Measurements from ENCODE around the gene CAPN6. TPM values are rescaled to one million over a fixed set of nuclear protein-coding genes. Genes with fewer than 3 reads are reported as not detected.

The CAPN6 gene
- total RNA-seq, 3 donors from 2014 or later = 5.6 to 5.9 TPM; not detected in 1

DNA sequence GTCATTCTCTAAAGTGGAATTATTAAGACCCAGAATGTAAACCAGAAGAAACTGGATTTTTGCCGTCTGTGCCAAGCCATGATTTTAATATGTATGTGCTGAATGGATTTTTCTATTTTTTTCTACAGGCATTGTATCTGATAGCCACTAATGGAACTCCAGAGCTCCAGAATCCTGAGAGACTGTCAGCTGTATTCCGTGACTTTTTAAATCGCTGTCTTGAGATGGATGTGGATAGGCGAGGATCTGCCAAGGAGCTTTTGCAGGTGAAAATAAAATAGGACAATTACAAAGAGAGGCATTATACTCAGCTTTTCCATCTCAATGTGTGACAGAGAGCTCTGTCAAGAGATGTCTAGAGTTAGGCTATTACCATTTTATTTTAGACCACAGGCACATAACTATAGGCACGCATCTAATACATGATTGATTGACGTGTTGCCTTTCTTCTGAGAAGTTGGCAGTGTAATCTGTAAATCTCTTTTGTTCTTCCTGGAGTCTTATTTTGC, 53.9 kb downstream of the CAPN6 start:
- H3K27me3 ChIP-seq = peaks cover 0 to 37% of the 10 kb centered on the region in 2 donors
- TF ChIP-seq, protein P1, sequence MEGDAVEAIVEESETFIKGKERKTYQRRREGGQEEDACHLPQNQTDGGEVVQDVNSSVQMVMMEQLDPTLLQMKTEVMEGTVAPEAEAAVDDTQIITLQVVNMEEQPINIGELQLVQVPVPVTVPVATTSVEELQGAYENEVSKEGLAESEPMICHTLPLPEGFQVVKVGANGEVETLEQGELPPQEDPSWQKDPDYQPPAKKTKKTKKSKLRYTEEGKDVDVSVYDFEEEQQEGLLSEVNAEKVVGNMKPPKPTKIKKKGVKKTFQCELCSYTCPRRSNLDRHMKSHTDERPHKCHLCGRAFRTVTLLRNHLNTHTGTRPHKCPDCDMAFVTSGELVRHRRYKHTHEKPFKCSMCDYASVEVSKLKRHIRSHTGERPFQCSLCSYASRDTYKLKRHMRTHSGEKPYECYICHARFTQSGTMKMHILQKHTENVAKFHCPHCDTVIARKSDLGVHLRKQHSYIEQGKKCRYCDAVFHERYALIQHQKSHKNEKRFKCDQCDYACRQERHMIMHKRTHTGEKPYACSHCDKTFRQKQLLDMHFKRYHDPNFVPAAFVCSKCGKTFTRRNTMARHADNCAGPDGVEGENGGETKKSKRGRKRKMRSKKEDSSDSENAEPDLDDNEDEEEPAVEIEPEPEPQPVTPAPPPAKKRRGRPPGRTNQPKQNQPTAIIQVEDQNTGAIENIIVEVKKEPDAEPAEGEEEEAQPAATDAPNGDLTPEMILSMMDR (IDR thresholded peaks at IDR 0.05) = no peak
- TF ChIP-seq POLR2A (IDR thresholded peaks at IDR 0.05) (no peak), POLR2AphosphoS5 (IDR thresholded peaks at IDR 0.05) (no peak)
- no peaks in the 10 kb centered on the region for H3K4me1 ChIP-seq
- no peaks in the 10 kb centered on the region for H3K36me3 ChIP-seq
- no peak overlapping the region for H3K4me3 ChIP-seq
- intact Hi-C loops (cut with DNase I; ENCODE audit: low total_unique reads) = no loop called here
- DNase-seq (ENCODE audit: low spot score in 2 of 2) = no peak
- H3K27ac ChIP-seq = no peak overlapping the region
- no peaks in the 10 kb centered on the region for H3K9me3 ChIP-seq

DNA sequence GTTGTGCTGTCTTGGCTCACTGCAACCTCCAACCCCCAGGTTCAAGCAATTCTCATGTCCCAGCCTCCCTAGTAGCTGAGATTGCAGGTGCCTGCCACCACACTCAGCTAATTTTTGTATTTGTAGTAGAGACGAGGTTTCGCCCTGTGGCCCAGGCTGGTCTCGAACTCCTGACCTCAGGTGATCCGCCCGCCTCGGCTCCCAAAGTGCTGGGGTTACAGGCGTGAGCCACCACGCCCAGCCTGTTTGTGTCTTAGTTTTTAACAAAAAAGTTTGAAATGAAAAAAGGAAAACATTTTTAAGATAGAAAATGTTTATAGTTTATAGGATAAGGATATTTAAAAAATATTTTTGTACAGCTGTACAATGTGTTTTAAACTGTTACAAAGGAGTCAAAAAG, 62.4 kb downstream of the CAPN6 start:
- no peak for TF ChIP-seq POLR2AphosphoS5 (IDR thresholded peaks at IDR 0.05)
- TF ChIP-seq, protein P1 (IDR thresholded peaks at IDR 0.05) = no peak
- no peak for TF ChIP-seq POLR2A (IDR thresholded peaks at IDR 0.05)
- Histone ChIP-seq H3K4me3 (no peak overlapping the region), H3K36me3 (no peaks in the 10 kb centered on the region), H3K9me3 (no peaks in the 10 kb centered on the region), H3K27me3 (peaks cover 0 to 63% of the 10 kb centered on the region in 2 donors), H3K27ac (no peak overlapping the region), H3K4me1 (no peaks in the 10 kb centered on the region)
- intact Hi-C loops (cut with DNase I; ENCODE audit: low total_unique reads) = no loop called here
- DNase-seq (ENCODE audit: low spot score in 2 of 2) = no peak

DNA sequence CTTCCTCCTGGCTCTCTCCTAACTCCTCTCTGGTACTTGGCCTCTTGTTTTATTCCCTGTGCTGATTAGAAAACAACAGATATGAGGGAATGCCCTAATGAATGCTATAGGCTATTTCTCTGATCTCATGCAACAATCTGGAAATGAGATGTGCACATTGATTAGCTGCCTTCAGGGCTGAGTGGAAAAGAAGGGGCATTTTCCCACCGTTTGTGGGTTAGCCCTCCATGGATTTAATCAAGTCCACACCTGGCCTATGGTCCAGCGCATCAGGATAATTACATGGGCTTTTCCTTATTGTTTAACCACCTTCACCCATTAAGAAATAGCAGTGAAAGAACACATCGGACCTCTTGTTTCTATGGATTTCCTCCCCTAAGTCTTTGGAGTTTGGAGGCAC, 70.0 kb downstream of the CAPN6 start:
- TF ChIP-seq POLR2AphosphoS5 (IDR thresholded peaks at IDR 0.05) = no peak
- TF ChIP-seq, protein P1 (IDR thresholded peaks at IDR 0.05) = no peak
- TF ChIP-seq POLR2A (IDR thresholded peaks at IDR 0.05) = no peak
- DNase-seq (ENCODE audit: low spot score in 2 of 2) = no peak
- peaks cover 0 to 34% of the 10 kb centered on the region in 2 donors for H3K27me3 ChIP-seq

DNA sequence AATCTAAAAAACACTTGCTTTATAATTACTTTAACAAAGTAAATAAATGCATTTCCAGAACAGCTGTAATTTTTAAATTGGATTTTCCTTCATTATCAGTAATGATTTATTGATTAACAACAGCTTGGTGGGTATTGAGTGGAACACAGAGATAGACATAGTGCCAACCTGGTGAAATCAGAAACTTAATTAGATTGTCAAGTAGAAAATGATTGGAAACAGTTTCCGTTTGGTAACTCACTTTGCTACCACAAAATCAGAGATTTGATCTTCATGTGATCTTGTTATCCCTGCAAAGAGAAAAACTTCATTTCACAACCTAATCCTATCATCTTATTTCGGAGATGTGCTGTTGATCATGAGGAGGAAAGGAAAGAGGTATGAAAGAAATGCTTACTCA, 70.8 kb downstream of the CAPN6 start:
- Histone ChIP-seq H3K36me3 (no peaks in the 10 kb centered on the region), H3K27me3 (peaks cover 0 to 32% of the 10 kb centered on the region in 2 donors), H3K4me1 (no peaks in the 10 kb centered on the region), H3K4me3 (no peak overlapping the region), H3K9me3 (no peaks in the 10 kb centered on the region), H3K27ac (no peak overlapping the region)
- no peak for DNase-seq (ENCODE audit: low spot score in 2 of 2)
- intact Hi-C loops (cut with DNase I; ENCODE audit: low total_unique reads) = no loop called here
- no peak for TF ChIP-seq POLR2A (IDR thresholded peaks at IDR 0.05)
- TF ChIP-seq POLR2AphosphoS5 (IDR thresholded peaks at IDR 0.05) = no peak
- TF ChIP-seq, protein P1 (IDR thresholded peaks at IDR 0.05) = no peak

More for the DNA sequence above, 70.0 kb downstream of the CAPN6 start:
- H3K4me3 ChIP-seq = no peak overlapping the region
- no peaks in the 10 kb centered on the region for H3K4me1 ChIP-seq
- no peaks in the 10 kb centered on the region for H3K9me3 ChIP-seq
- intact Hi-C loops (cut with DNase I; ENCODE audit: low total_unique reads) = no loop called here
- no peak overlapping the region for H3K27ac ChIP-seq
- H3K36me3 ChIP-seq = no peaks in the 10 kb centered on the region

Other genes with a start within 250 kb of the CAPN6 start
- gene PAK3, start 174.3 kb downstream of the CAPN6 start, total RNA-seq = 10 to 100 TPM in 1 of 3 donors, 1 to 10 TPM in 2; 1.9 to 21.1 (median 7.5) TPM
- gene DCX, start 141.7 kb upstream of the CAPN6 start, total RNA-seq = under 1 TPM in 2 of 3 donors, not detected in 1; 0.33 to 0.44 TPM
- gene SERTM2, start 241.2 kb upstream of the CAPN6 start, total RNA-seq = 1 to 10 TPM in 1 of 3 donors, under 1 TPM in 1, not detected in 1; 0.15 to 1.6 TPM

Data from breast epithelium (tissue), 4 donors.